Right atrium auricular region (tissue), 2 donors: ENCODE data around the gene CDHR1. TPM values are rescaled to one million over a fixed set of nuclear protein-coding genes. Genes with fewer than 3 reads are reported as not detected.

Source experiments
- DNase-seq: peaks from one replicate; pipeline ENCODE4 v3.0.0-alpha.2; 2019; ENCODE audit warnings: low spot score
- H3K27ac ChIP-seq, 2 donors: fragments of 200-600 bp; sonication (generic); 1 replicate in 1 of 2; 2 replicates in 1 of 2; pipeline ENCODE4 v1.5.1; 2016 to 2019
- H3K27me3 ChIP-seq, 2 donors: fragments of 200-600 bp; sonication (generic); one replicate each; pipeline versions ENCODE4 v1.5.1 to v1.6.0; 2017 to 2019
- H3K36me3 ChIP-seq: fragments of 200-600 bp; sonication (generic); one replicate; pipeline ENCODE4 v1.5.1; 2016
- H3K4me1 ChIP-seq, 2 donors: fragments of 200-600 bp; sonication (generic); one replicate each; pipeline versions ENCODE4 v1.5.1 to v1.6.0; 2017 to 2019
- H3K4me3 ChIP-seq, 2 donors: fragments of 200-600 bp; sonication (generic); 1 replicate in 1 of 2; 2 replicates in 1 of 2; pipeline ENCODE4 v1.5.1; 2017 to 2019; ENCODE audit warnings: mild to moderate bottlenecking in 1 of 2, moderate library complexity in 1 of 2
- H3K9me3 ChIP-seq, 2 donors: fragments of 200-600 bp; sonication (generic); one replicate each; pipeline ENCODE4 v1.5.1; 2019
- CTCF ChIP-seq, 2 donors: fragments of 200-600 bp; sonication (generic); IDR thresholded peaks; one replicate each; pipeline ENCODE4 v1.5.1; 2019; ENCODE audit warnings: antibody characterized with exemption in 2 of 2
- total RNA-seq, 2 donors: library from RNA; depleted of rRNA; stranded (reverse); fragments of >200 nt; gene quantifications; one replicate each; pipeline ENCODE4 v1.1.0, GENCODE V29; 2016

CDHR1 gene
- total RNA-seq, 2 donors from 2014 or later: 0.55 to 1.6 TPM

GRCh38 chr10:84198206-84198915 lies 4.0 kb downstream of the CDHR1 start:
- no peak for DNase-seq
- peaks cover 0 to 16% of the 10 kb centered on the region in 2 donors for H3K4me1 ChIP-seq
- H3K9me3 ChIP-seq: no peaks in the 10 kb centered on the region
- TF ChIP-seq CTCF (IDR thresholded peaks at IDR 0.05): no peak
- no peaks in the 10 kb centered on the region for H3K27me3 ChIP-seq
- H3K27ac ChIP-seq: no peak overlapping the region
- H3K4me3 ChIP-seq: no peak overlapping the region
- H3K36me3 ChIP-seq: no peaks in the 10 kb centered on the region

GRCh38 chr10:84200537-84201243 lies 6.4 kb downstream of the CDHR1 start:
- H3K36me3 ChIP-seq: no peaks in the 10 kb centered on the region
- TF ChIP-seq CTCF (IDR thresholded peaks at IDR 0.05): no peak
- H3K27ac ChIP-seq: no peak overlapping the region
- H3K9me3 ChIP-seq: no peaks in the 10 kb centered on the region
- no peaks in the 10 kb centered on the region for H3K27me3 ChIP-seq
- H3K4me1 ChIP-seq: no peaks in the 10 kb centered on the region
- H3K4me3 ChIP-seq: no peak overlapping the region
- no peak for DNase-seq

- TF ChIP-seq CTCF (IDR thresholded peaks at IDR 0.05): no peak
- no peak overlapping the region for H3K27ac ChIP-seq
- H3K27me3 ChIP-seq: no peaks in the 10 kb centered on the region
- DNase-seq: no peak
- H3K4me3 ChIP-seq: no peak overlapping the region
- no peaks in the 10 kb centered on the region for H3K9me3 ChIP-seq
- no peaks in the 10 kb centered on the region for H3K4me1 ChIP-seq
- no peaks in the 10 kb centered on the region for H3K36me3 ChIP-seq
Observed at GRCh38 chr10:84201244-84201606, 6.9 kb downstream of the CDHR1 start.

- H3K9me3 ChIP-seq: no peaks in the 10 kb centered on the region
- no peaks in the 10 kb centered on the region for H3K4me1 ChIP-seq
- no peak overlapping the region for H3K27ac ChIP-seq
- TF ChIP-seq CTCF (IDR thresholded peaks at IDR 0.05): no peak
- H3K4me3 ChIP-seq: no peak overlapping the region
- no peak for DNase-seq
- no peaks in the 10 kb centered on the region for H3K27me3 ChIP-seq
- no peaks in the 10 kb centered on the region for H3K36me3 ChIP-seq
Observed at GRCh38 chr10:84201682-84202081, 7.3 kb downstream of the CDHR1 start.

GRCh38 chr10:84202349-84202748 lies 8.0 kb downstream of the CDHR1 start:
- H3K27ac ChIP-seq: no peak overlapping the region
- TF ChIP-seq CTCF (IDR thresholded peaks at IDR 0.05): no peak
- H3K27me3 ChIP-seq: no peaks in the 10 kb centered on the region
- no peak for DNase-seq
- no peaks in the 10 kb centered on the region for H3K36me3 ChIP-seq
- H3K9me3 ChIP-seq: no peaks in the 10 kb centered on the region
- H3K4me3 ChIP-seq: no peak overlapping the region
- no peaks in the 10 kb centered on the region for H3K4me1 ChIP-seq
